ENCODE measurements around the gene NAA20.

The NAA20 gene

GRCh38 chr20:20017001-20017843 lies at the start of gene NAA20:
Gene NAA20 (plus strand): TSS chr20:20017362. CDS start chr20:20017397, 35 bp downstream.
- no peaks in the 10 kb centered on the region for H3K9me3 Mint-ChIP-seq
- peak; percentile 70 to 75 (median 70) for TF ChIP-seq CTCF (IDR thresholded peaks at IDR 0.05; ENCODE audit: unreplicated experiment in 3 of 3)
- peaks cover 4% of the 10 kb centered on the region for H3K27me3 Mint-ChIP-seq (ENCODE audit: low read depth)
- peak within 1 kb of the TSS; percentile 89 to 96 (median 91) for H3K27ac Mint-ChIP-seq
- H3K36me3 Mint-ChIP-seq (ENCODE audit: low read depth) = peaks cover 9% of the 10 kb centered on the region
- peaks cover 39% of the 10 kb centered on the region for H3K4me1 Mint-ChIP-seq
- H3K4me3 Mint-ChIP-seq = peak within 1 kb of the TSS; percentile 83 to 91 (median 90)

- no peak for TF ChIP-seq CTCF (IDR thresholded peaks at IDR 0.05; ENCODE audit: unreplicated experiment in 3 of 3)
- Mint-ChIP-seq H3K4me1 (peaks cover 11% of the 10 kb centered on the region), H3K36me3 (ENCODE audit: low read depth) (peaks cover 59% of the 10 kb centered on the region), H3K27ac (no peak overlapping the region), H3K9me3 (no peaks in the 10 kb centered on the region), H3K27me3 (ENCODE audit: low read depth) (no peaks in the 10 kb centered on the region), H3K4me3 (no peak overlapping the region)
Observed at GRCh38 chr20:19967445-19967844, 49.7 kb upstream of the NAA20 start.

- Mint-ChIP-seq H3K4me3 (no peak overlapping the region), H3K27me3 (ENCODE audit: low read depth) (no peaks in the 10 kb centered on the region), H3K27ac (no peak overlapping the region), H3K36me3 (ENCODE audit: low read depth) (peaks cover 59% of the 10 kb centered on the region), H3K4me1 (peaks cover 15% of the 10 kb centered on the region), H3K9me3 (no peaks in the 10 kb centered on the region)
- TF ChIP-seq CTCF (IDR thresholded peaks at IDR 0.05; ENCODE audit: unreplicated experiment in 3 of 3) = no peak
Observed at GRCh38 chr20:19968028-19968427, 49.1 kb upstream of the NAA20 start.

GRCh38 chr20:19968466-19969073 lies 48.6 kb upstream of the NAA20 start:
- Mint-ChIP-seq H3K9me3 (no peaks in the 10 kb centered on the region), H3K27me3 (ENCODE audit: low read depth) (no peaks in the 10 kb centered on the region), H3K27ac (no peak overlapping the region), H3K4me3 (no peak overlapping the region), H3K36me3 (ENCODE audit: low read depth) (peaks cover 59% of the 10 kb centered on the region), H3K4me1 (peaks cover 19% of the 10 kb centered on the region)
- no peak for TF ChIP-seq CTCF (IDR thresholded peaks at IDR 0.05; ENCODE audit: unreplicated experiment in 3 of 3)

GRCh38 chr20:19969106-19969505 lies 48.1 kb upstream of the NAA20 start:
- Mint-ChIP-seq H3K36me3 (ENCODE audit: low read depth) (peaks cover 57% of the 10 kb centered on the region), H3K4me3 (no peak overlapping the region), H3K27me3 (ENCODE audit: low read depth) (no peaks in the 10 kb centered on the region), H3K27ac (no peak overlapping the region), H3K9me3 (no peaks in the 10 kb centered on the region), H3K4me1 (peaks cover 24% of the 10 kb centered on the region)
- no peak for TF ChIP-seq CTCF (IDR thresholded peaks at IDR 0.05; ENCODE audit: unreplicated experiment in 3 of 3)

Data from nephron (organoid).